GM12892 (cell line): Measurements from ENCODE around the gene ARHGAP22.

ENCODE experiments used
- DNase-seq: peaks from one replicate; pipeline ENCODE4 v3.0.0; 2011; ENCODE audit not compliant: insufficient read length
- FAIRE-seq: peaks from 2 replicates; lab custom pipeline; 2011; peaks lifted over from hg19 to GRCh38; lab: Jason Lieb, UNC
- POLR2A ChIP-seq: IDR thresholded peaks from 2 replicates; pipeline ENCODE4 v1.6.1; 2011; ENCODE audit warnings: low read depth, low read length, control low read depth
- POLR2AphosphoS5 ChIP-seq: IDR thresholded peaks from 2 replicates; pipeline ENCODE4 v1.6.1; 2011; ENCODE audit warnings: low read depth, low read length, control low read depth
- TAF1 ChIP-seq: IDR thresholded peaks from 2 replicates; pipeline ENCODE4 v1.6.1; 2011; ENCODE audit warnings: low read depth, mild to moderate bottlenecking, control low read depth, low read length, borderline replicate concordance

The ARHGAP22 gene

DNA sequence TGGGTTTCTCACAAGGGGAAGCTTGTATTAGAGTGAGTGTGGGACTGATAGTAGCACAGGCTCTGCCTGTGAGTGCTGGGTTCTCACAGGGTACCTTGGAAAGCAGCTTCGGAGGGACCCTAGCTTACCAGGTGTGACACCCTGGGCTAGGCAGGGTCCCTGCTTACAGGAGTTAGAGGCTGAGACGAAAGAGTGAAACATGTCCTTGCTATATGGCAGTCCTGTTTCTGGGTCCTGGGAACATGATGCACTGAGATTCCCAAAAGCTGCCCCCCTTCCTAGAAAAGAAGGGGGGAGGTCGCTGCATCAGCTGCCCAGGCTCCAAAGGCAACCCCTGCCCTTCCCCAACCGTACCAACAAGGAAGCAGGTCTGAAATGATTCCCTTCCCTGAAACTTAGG is 6.3 kb upstream of the ARHGAP22 start:
- TF ChIP-seq POLR2A, result no peak
- no peak for TF ChIP-seq POLR2AphosphoS5
- TF ChIP-seq TAF1, result no peak
- FAIRE-seq, result no peak
- no peak for DNase-seq

DNA sequence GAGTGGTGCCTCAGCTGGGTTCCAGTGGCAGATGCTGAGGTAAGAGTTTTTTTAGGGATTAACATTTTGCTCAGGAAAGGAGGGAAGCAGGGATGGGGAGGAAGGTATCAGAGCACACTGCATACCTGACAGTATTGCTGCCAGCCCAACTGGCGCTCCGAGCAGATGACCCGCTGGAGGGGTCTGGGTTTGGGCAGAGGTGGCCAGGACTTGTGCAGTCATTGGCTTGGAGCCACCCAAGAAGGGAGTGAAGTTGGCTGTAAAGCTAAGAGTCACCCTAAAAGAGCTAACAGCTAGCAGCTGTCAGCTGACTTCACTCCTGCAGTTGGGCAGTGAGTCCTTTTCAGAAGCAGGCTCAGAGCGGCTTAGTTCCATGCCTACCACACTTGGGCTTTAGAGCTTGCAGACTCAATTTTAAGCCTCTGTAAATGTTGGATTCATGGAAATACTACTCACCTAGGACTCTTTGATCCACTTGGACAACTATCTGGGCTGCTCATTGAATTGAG is 5.8 kb upstream of the ARHGAP22 start:
- FAIRE-seq, result no peak
- TF ChIP-seq POLR2A (no peak), TAF1 (no peak), POLR2AphosphoS5 (no peak)
- DNase-seq, result no peak

DNA sequence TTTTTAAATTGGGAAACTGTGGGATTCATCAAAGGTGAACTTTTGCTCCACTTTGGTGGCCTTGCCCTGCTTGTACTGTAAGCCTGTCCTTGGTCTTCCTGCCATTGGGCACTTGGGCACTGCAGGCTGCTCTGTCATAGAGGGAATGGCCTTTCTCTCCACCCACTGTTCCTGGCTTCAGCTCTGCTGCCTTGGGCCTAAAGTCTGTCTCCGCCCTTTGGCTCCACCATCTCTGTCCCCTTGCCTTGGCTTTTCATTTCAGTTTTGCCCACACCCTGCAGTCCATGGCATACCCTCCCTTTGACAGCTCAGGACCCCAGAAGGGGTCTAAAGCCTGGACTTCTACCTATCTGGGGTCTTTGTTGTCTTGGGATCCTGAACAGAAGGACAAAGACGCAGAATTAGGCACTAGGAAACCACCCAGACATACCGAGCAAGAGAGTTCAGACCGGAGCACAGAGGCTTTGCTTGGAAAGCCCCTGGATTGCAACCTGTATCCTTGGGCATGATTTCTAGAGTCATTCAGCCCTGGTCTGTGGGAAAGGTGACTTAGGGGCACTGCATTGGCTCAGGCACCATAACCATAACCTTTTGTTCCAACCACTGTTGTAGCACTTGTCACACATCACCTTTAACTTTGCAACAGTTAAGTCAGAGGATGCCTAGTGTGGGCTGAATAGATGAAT is 5.2 kb upstream of the ARHGAP22 start:
- no peak for FAIRE-seq
- TF ChIP-seq POLR2A (no peak), POLR2AphosphoS5 (no peak), TAF1 (no peak)

DNA sequence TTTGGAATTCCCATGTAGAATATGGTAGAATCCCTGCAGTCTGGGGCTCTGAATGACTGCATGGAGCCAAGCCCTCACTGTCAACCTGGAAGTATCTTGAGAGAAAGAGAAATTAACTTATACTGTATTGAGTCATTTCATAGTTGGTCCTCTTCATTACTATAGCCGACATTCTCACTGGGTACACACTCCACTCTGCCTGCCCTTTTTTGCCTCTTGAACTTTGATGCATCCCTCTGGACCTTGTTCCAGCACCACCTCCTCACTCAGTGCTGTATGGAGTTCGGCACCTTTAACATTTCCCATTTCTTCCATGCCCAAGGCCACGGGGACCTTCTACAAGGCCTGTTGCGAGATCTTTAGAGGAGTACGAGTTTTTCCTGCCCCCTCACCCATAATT is 4.6 kb upstream of the ARHGAP22 start:
- DNase-seq (no peak), FAIRE-seq (no peak)
- TF ChIP-seq POLR2AphosphoS5 (no peak), POLR2A (no peak), TAF1 (no peak)

More for the DNA sequence above, 5.2 kb upstream of the ARHGAP22 start:
- DNase-seq, result no peak

DNA sequence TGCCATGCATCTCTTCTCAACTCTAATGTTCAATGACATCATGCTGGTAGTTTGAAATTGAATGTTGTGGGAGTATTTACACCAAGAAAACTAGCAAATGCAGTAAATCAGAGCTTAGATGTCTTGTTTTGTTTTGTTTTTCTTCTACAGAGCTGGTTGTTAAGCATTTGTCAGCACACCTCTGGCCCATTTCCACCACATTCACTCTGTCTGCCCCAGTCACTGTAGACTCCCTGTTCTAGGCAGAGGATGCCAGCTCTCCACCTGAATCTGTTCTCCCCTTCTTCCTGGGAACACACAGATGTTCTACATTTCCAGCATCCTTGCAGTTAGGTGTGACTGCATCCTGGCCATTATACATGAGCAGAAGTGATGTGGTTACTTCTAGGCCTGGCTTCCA is 4.1 kb upstream of the ARHGAP22 start:
- TF ChIP-seq POLR2A (no peak), TAF1 (no peak), POLR2AphosphoS5 (no peak)
- DNase-seq, result no peak
- no peak for FAIRE-seq

DNA sequence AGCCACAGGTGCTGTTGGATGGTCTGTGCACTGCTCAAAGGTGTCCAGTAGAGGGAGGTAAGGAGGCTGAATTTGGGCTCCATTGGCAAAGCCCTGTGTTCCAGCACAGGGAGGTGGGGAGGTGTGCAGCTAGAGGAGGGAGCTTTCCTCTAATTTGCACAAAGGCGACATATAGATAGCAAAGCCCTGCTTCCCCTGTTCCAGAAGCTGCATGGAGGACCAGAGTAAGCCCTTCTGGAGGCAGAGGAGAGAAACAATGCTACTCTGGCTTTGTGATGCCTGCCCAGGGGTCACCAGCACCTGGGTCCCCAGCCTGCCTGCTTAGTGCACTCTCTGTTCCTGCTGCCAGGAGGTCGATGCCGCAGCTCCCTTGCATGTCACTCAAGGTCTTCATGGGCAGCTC is 3.4 kb upstream of the ARHGAP22 start:
- DNase-seq (peak; percentile 56), FAIRE-seq (peak; percentile 63)
- TF ChIP-seq POLR2AphosphoS5 (no peak), TAF1 (no peak), POLR2A (no peak)

DNA sequence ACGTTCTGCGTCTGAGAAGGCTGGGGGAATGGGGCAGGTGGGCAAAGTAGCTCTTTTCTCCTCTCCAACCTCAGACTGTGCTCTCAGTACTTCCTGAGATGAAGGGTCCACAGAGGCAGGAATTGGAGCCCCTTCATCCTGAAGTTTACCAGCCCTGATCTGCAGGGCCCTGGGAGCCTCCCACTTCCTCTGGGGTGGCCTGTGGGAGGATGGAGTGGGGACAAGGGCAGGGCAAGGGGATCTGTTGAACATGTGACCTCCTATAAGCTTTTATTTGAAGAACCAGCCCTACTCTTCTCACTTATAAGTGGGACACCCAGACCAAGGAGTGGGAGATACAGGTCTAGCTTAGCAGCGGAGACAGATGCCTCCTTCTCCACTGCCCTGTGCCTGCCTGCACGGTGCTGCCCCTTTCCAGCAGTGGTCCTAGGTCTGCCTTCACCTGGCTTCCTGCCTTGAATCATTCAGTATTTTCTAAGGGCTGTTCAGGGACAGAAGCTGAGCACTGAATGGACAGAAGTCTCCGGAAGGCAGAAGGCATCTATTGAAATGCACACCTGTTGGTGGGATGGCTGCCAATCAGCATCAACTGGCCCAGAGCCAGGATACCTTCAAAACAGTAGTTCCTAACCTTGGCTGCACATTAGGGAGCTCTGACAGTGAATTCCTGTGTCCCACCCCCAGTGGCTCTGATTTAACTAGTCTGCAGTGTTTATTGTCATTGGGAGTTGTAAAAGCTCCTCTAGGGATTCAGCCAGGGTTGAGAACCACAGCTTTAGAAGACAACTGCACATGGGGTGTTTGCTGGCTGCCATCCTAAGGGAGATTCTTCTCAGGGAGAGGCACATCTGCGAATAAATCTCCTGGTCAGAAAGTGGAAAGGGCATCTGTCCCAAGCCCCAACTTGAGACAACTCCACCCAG is 2.7 kb upstream of the ARHGAP22 start:
- TF ChIP-seq POLR2AphosphoS5, result no peak
- no peak for TF ChIP-seq TAF1
- TF ChIP-seq POLR2A, result no peak
- FAIRE-seq (no peak), DNase-seq (no peak)

DNA sequence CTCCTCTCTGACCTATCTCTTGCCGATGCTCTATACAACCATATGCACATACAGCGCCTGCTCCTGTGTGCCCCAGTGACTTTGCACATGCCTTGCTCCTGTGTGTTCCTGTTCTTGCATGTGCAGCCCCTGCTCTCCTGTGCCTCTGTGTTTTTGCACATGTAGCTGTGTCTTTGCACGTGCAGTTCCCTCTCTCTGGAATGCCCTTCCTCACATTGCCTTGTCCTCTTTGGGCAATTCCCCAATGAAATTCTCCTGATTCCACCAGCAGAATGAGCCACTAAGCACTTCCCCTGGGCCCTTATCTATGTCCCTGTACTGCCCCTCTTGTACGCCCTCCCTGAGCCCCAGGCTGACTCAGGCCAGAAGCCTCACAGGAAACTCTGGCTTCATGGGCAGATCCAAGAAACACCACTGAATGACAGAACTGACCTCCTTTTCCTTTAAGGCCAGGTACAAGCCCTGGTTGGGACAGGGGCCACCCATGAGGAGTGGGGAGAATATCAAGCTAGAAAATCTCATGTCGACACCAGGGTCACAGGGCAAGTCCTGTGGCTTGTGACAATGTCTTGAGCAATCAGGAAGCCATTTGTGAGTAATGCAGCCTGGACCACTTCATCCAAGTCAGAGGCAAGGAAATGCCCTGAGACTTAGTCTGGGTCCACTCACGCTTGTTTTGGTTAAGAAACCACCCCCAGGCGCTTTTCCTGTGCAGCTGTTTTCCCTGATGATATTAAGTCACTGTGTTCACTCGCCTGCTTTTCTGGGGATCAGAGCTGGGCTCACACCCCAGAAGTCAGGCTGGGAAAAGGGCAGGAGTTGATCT is 1.9 kb upstream of the ARHGAP22 start:
- no peak for DNase-seq
- no peak for FAIRE-seq
- no peak for TF ChIP-seq POLR2A
- TF ChIP-seq TAF1, result no peak
- no peak for TF ChIP-seq POLR2AphosphoS5

DNA sequence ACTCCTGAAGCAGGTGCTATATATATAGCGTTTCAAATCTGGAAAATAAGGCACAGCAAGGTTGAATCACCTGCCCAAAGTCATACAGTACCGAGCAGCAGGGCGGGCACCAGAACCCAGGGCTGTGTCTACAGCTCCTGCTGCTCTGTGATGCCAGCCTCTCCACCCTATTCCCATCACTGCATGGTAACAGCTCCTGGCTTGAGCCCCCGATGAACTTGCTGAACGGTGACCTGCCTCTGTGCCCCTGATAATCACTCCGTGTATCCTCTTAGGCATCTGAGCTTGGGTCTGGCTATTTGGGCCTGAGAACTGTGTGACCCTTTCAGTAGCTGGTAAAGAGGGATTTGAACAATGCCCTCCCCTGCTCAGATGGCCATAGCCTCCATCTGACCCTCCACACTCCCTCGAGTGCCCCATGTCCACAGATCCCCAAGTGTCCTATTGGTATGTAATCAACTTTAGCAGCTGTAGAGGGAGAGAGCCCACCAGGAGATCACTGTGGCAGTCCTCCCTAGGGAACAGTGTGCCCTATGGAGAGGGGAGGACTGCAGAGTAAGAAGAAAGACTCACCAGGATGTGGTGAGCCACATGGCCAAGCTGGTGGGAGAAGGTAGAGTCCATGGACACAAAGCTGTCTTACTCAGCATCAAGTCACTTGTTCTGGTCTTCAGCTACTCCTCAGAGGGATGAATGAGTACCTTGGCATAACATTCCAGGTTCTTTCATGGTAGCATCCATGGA is 1.1 kb upstream of the ARHGAP22 start:
- DNase-seq (no peak), FAIRE-seq (no peak)
- TF ChIP-seq POLR2A, result no peak

DNA sequence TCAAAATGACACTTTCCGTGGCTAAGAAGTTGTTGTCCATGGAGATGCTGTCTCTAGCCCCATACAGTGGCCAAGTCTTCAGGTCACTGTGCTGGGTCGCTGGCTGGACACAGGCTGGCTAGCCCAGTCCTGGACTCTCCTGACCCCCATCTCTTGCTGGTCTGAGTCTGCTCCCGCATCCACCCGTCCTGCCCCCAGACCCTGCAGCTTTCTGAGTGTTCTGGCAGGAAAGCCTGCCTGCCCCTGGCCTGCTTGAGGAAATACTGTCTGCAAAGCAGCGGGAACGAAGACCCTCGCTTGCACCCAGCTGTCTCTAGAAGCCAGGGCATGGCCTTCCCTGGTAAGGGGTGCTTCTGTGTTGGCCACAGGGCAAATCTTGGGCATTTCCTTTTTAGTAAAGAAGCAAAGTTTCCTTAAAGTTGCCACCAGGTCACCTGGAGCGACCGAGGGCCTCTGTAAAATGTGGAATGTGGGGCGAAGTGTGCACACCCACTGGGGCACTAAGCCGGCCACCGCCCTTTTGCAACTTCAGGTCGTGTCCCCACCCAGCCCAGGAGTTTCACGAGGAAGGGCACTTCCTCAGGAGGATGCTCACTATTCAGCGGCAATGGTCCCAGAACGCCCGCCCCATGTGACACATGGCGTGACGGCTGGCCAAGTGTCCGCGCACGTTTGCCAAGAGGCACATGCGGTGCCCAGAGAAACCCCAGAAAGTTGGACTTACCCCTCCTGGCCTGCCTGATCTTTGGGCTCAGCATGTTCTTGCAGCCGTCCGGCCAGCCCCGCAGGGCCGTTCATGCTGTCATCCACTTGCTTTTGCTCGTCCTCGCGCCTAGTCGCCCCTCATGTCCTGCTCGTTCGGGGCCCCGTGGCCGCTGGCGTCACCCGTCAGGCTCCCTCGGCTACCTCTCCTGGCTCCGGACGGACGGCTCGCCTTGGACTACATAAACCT is 558 bp downstream of the ARHGAP22 start:
- FAIRE-seq (no peak), DNase-seq (no peak)
- no peak for TF ChIP-seq TAF1
- no peak for TF ChIP-seq POLR2A
- no peak for TF ChIP-seq POLR2AphosphoS5
